ENCODE data around the gene CORO1C. TPM values are rescaled to one million over a fixed set of nuclear protein-coding genes. Genes with fewer than 3 reads are reported as not detected.

CORO1C gene
- total RNA-seq, 3 donors from 2014 or later (not counting 1 experiment from before 2014, with no cell fraction given): 28.9 to 43.5 (median 36.0) TPM

- ATAC-seq (no peak), DNase-seq (no peak)
- no peaks in the 10 kb centered on the region for H3K9me3 Mint-ChIP-seq
- no peaks in the 10 kb centered on the region for H3K27me3 Mint-ChIP-seq (ENCODE audit: low read depth in 2 of 2)
- TF ChIP-seq CTCF (IDR thresholded peaks at IDR 0.05): no peak
- H3K36me3 Mint-ChIP-seq: no peaks in the 10 kb centered on the region
- no peak overlapping the region for H3K27ac ChIP-seq (ENCODE audit: low read length)
- 98% methylated on average over 5 of the region's 5 CpGs for WGBS (ENCODE audit: insufficient coverage)
- peaks cover 6 to 15% of the 10 kb centered on the region in 2 donors for H3K4me1 Mint-ChIP-seq
- H3K4me3 Mint-ChIP-seq: no peak overlapping the region
- H3K4me1 ChIP-seq (ENCODE audit: control insufficient read depth, insufficient read depth, low read length): peaks cover 3% of the 10 kb centered on the region
- no peaks in the 10 kb centered on the region for H3K27me3 ChIP-seq (ENCODE audit: control insufficient read depth, insufficient read depth, low read length)
- intact Hi-C loops (cut with micrococcal nuclease): no loop called here
- H3K9me3 ChIP-seq (ENCODE audit: control insufficient read depth, insufficient read depth, low read length): no peaks in the 10 kb centered on the region
- no peak overlapping the region for H3K27ac Mint-ChIP-seq
- H3K36me3 ChIP-seq (ENCODE audit: control insufficient read depth, insufficient read depth, low read length): no peaks in the 10 kb centered on the region
- no peak overlapping the region for H3K4me3 ChIP-seq (ENCODE audit: low read length)
Measured at GRCh38 chr12:108714866-108715265, 16.5 kb downstream of the CORO1C start.

GRCh38 chr12:108713471-108713870, 17.8 kb downstream of the CORO1C start:
- Histone ChIP-seq H3K4me1 (ENCODE audit: control insufficient read depth, insufficient read depth, low read length) (peaks cover 3% of the 10 kb centered on the region), H3K9me3 (ENCODE audit: control insufficient read depth, insufficient read depth, low read length) (no peaks in the 10 kb centered on the region), H3K27ac (ENCODE audit: low read length) (no peak overlapping the region), H3K36me3 (ENCODE audit: control insufficient read depth, insufficient read depth, low read length) (no peaks in the 10 kb centered on the region), H3K27me3 (ENCODE audit: control insufficient read depth, insufficient read depth, low read length) (no peaks in the 10 kb centered on the region), H3K4me3 (ENCODE audit: low read length) (no peak overlapping the region)
- no peak overlapping the region for H3K4me3 Mint-ChIP-seq
- H3K27me3 Mint-ChIP-seq (ENCODE audit: low read depth in 2 of 2): no peaks in the 10 kb centered on the region
- no peak for DNase-seq
- peaks cover 6 to 15% of the 10 kb centered on the region in 2 donors for H3K4me1 Mint-ChIP-seq
- no peaks in the 10 kb centered on the region for H3K9me3 Mint-ChIP-seq
- no peak for TF ChIP-seq CTCF (IDR thresholded peaks at IDR 0.05)
- 92% methylated on average over 6 of the region's 6 CpGs for whole genome bisulfite sequencing (ENCODE audit: insufficient coverage)
- H3K36me3 Mint-ChIP-seq: no peaks in the 10 kb centered on the region
- H3K27ac Mint-ChIP-seq: no peak overlapping the region
- ATAC-seq: no peak
- intact Hi-C loops (cut with micrococcal nuclease): no loop called here

GRCh38 chr12:108712925-108713203, 18.5 kb downstream of the CORO1C start:
- WGBS (ENCODE audit: insufficient coverage): 73% methylated on average over 2 of the region's 2 CpGs
- Histone ChIP-seq H3K4me3 (ENCODE audit: low read length) (no peak overlapping the region), H3K27me3 (ENCODE audit: control insufficient read depth, insufficient read depth, low read length) (no peaks in the 10 kb centered on the region), H3K36me3 (ENCODE audit: control insufficient read depth, insufficient read depth, low read length) (no peaks in the 10 kb centered on the region), H3K9me3 (ENCODE audit: control insufficient read depth, insufficient read depth, low read length) (no peaks in the 10 kb centered on the region), H3K27ac (ENCODE audit: low read length) (no peak overlapping the region), H3K4me1 (ENCODE audit: control insufficient read depth, insufficient read depth, low read length) (peaks cover 3% of the 10 kb centered on the region)
- no peak for DNase-seq
- ATAC-seq: no peak
- intact Hi-C loops (cut with micrococcal nuclease): no loop called here
- Mint-ChIP-seq H3K4me3 (no peak overlapping the region), H3K27me3 (ENCODE audit: low read depth in 2 of 2) (no peaks in the 10 kb centered on the region), H3K9me3 (no peaks in the 10 kb centered on the region), H3K4me1 (peaks cover 6 to 15% of the 10 kb centered on the region in 2 donors), H3K36me3 (no peaks in the 10 kb centered on the region), H3K27ac (no peak overlapping the region)
- no peak for TF ChIP-seq CTCF (IDR thresholded peaks at IDR 0.05)

GRCh38 chr12:108712165-108712924, 19.0 kb downstream of the CORO1C start:
- DNase-seq (no peak), ATAC-seq (no peak)
- no peaks in the 10 kb centered on the region for H3K36me3 ChIP-seq (ENCODE audit: control insufficient read depth, insufficient read depth, low read length)
- TF ChIP-seq CTCF (IDR thresholded peaks at IDR 0.05): no peak
- Mint-ChIP-seq H3K27ac (no peak overlapping the region), H3K4me1 (peaks cover 6 to 15% of the 10 kb centered on the region in 2 donors), H3K4me3 (no peak overlapping the region), H3K36me3 (no peaks in the 10 kb centered on the region), H3K9me3 (no peaks in the 10 kb centered on the region), H3K27me3 (ENCODE audit: low read depth in 2 of 2) (no peaks in the 10 kb centered on the region)
- no peak overlapping the region for H3K27ac ChIP-seq (ENCODE audit: low read length)
- H3K27me3 ChIP-seq (ENCODE audit: control insufficient read depth, insufficient read depth, low read length): no peaks in the 10 kb centered on the region
- peaks cover 3% of the 10 kb centered on the region for H3K4me1 ChIP-seq (ENCODE audit: control insufficient read depth, insufficient read depth, low read length)
- no peaks in the 10 kb centered on the region for H3K9me3 ChIP-seq (ENCODE audit: control insufficient read depth, insufficient read depth, low read length)
- no peak overlapping the region for H3K4me3 ChIP-seq (ENCODE audit: low read length)
- intact Hi-C loops (cut with micrococcal nuclease): no loop called here
- 78% methylated on average over 10 of the region's 12 CpGs for WGBS (ENCODE audit: insufficient coverage)

Data from natural killer cell (primary cell).